DMS53 treated with DMSO at 0.1 percent for 48 hours (cell line): ENCODE measurements around the gene NHERF2.
"Not testable (repeated sequence)": the region's sequence is repeated elsewhere in the genome, so short reads cannot be mapped to it uniquely, and the experiment has no call there.

ENCODE experiments used
- DNase-seq: peaks from one replicate; lab custom pipeline; 2025; ENCODE audit not compliant: unreplicated experiment; lab: John Stamatoyannopoulos, UW

The NHERF2 gene

GRCh38 chr16:2005646-2006045 lies 21.1 kb upstream of the NHERF2 start:
- no peak for DNase-seq

GRCh38 chr16:2006317-2006716 lies 20.4 kb upstream of the NHERF2 start:
- DNase-seq: no peak

GRCh38 chr16:2007081-2007836 lies 19.4 kb upstream of the NHERF2 start:
- no peak for DNase-seq

GRCh38 chr16:2008009-2008526 lies 18.6 kb upstream of the NHERF2 start:
- DNase-seq: peak; percentile 39

GRCh38 chr16:2008631-2009163 lies 18.0 kb upstream of the NHERF2 start:
- DNase-seq: no peak

GRCh38 chr16:2009164-2009711 lies 17.5 kb upstream of the NHERF2 start:
- DNase-seq: no peak

- DNase-seq: peak; percentile 34
These were observed 16.8 kb upstream of the NHERF2 start, which contains the start of gene ZNF598 for GRCh38 chr16:2009791-2010510. Gene ZNF598, minus strand, starts transcription at chr16:2009821.

GRCh38 chr16:2011726-2012125 lies 15.0 kb upstream of the NHERF2 start:
- not testable (repeated sequence) for DNase-seq

- DNase-seq: no peak
These were observed 13.2 kb upstream of the NHERF2 start for GRCh38 chr16:2013527-2013926.

- no peak for DNase-seq
These were observed 11.4 kb upstream of the NHERF2 start for GRCh38 chr16:2015117-2015946.

- no peak for DNase-seq
These were observed 10.8 kb upstream of the NHERF2 start for GRCh38 chr16:2015947-2016208.

- no peak for DNase-seq
These were observed 10.2 kb upstream of the NHERF2 start for GRCh38 chr16:2016407-2016922.

GRCh38 chr16:2019518-2019920 lies 7.2 kb upstream of the NHERF2 start, which contains the start of gene NPW:
Gene NPW, plus strand, starts transcription at chr16:2019785.
- no peak for DNase-seq

- no peak for DNase-seq
These were observed 6.5 kb upstream of the NHERF2 start for GRCh38 chr16:2019921-2020831.

- no peak for DNase-seq
These were observed 4.0 kb upstream of the NHERF2 start for GRCh38 chr16:2022723-2023091.

- DNase-seq: peak; percentile 67
These were observed 3.3 kb upstream of the NHERF2 start for GRCh38 chr16:2023092-2024031.

GRCh38 chr16:2024032-2024420 lies 2.7 kb upstream of the NHERF2 start:
- DNase-seq: no peak

- DNase-seq: no peak
These were observed 1.5 kb upstream of the NHERF2 start for GRCh38 chr16:2025251-2025650.
